Small intestine (tissue), 7 donors: ENCODE measurements around the gene FAM227A. TPM values are rescaled to one million over a fixed set of nuclear protein-coding genes. Genes with fewer than 3 reads are reported as not detected.

Experiments
- DNase-seq, 2 donors: peaks; one replicate each; pipeline versions ENCODE4 v3.0.0 to v3.0.0-alpha.2; 2013
- FAIRE-seq: peaks from 2 replicates; lab custom pipeline; 2012; peaks lifted over from hg19 to GRCh38; lab: Jason Lieb, UNC
- H3K27ac ChIP-seq, 3 donors: one replicate each; pipeline ENCODE4 v1.5.1; 2013; ENCODE audit warnings: low read length in 2 of 3, mild to moderate bottlenecking in 2 of 3, control low read depth in 1 of 3, inconsistent platforms in 1 of 3, low read depth in 1 of 3, moderate library complexity in 1 of 3
- H3K27me3 ChIP-seq, 3 donors: one replicate each; pipeline ENCODE4 v1.6.1; 2013; ENCODE audit warnings: low read length in 3 of 3, inconsistent platforms in 1 of 3; ENCODE audit not compliant: control insufficient read depth in 3 of 3, insufficient read depth in 3 of 3
- H3K36me3 ChIP-seq, 3 donors: one replicate each; pipeline ENCODE4 v1.6.1; 2013; ENCODE audit warnings: low read length in 3 of 3, inconsistent platforms in 1 of 3, low read depth in 1 of 3, mild to moderate bottlenecking in 1 of 3, moderate library complexity in 1 of 3; ENCODE audit not compliant: control insufficient read depth in 3 of 3, insufficient read depth in 2 of 3
- H3K4me1 ChIP-seq, 3 donors: one replicate each; pipeline ENCODE4 v1.6.1; 2013; ENCODE audit warnings: low read length in 2 of 3, inconsistent platforms in 1 of 3, low read depth in 1 of 3, mild to moderate bottlenecking in 1 of 3, moderate library complexity in 1 of 3; ENCODE audit not compliant: control insufficient read depth in 3 of 3, insufficient read depth in 2 of 3
- H3K4me3 ChIP-seq, 3 donors: one replicate each; pipeline ENCODE4 v1.5.1; 2013; ENCODE audit warnings: low read length in 3 of 3, control low read depth in 1 of 3, inconsistent platforms in 1 of 3, low read depth in 1 of 3, mild to moderate bottlenecking in 1 of 3, moderate library complexity in 1 of 3
- H3K9me3 ChIP-seq, 2 donors: one replicate each; pipeline ENCODE4 v1.6.1; 2013; ENCODE audit warnings: low read depth in 1 of 2, low read length in 1 of 2; ENCODE audit not compliant: control insufficient read depth in 2 of 2, insufficient read depth in 1 of 2
- WGBS, 3 donors: extraction: QIAGEN DNeasy Blood & Tissue Kit; methylation state at CpG; one replicate each; pipeline ENCODE4 v1.1.7; 2013; 5-methylcytosine and 5-hydroxymethylcytosine counted together
- polyA plus RNA-seq, 4 donors: library from polyadenylated mRNA; stranded (reverse) in 3 of 4; unstranded in 1 of 4; fragments of 200-250 nt in 3 of 4; fragments of 120-200 nt in 1 of 4; gene quantifications; one replicate each; pipeline versions ENCODE4 v1.2.1 to v1.2.3, GENCODE V29; 2013
- donor health status: healthy with polysubstance abuse.
- donor health status: control.
- donor health status: control.
- donor health status: Bipolar disorder and iron deficiency.
- donor health status: healthy.

The FAM227A gene
- polyA plus RNA-seq, 4 donors = 0.36 to 0.71 TPM; not detected in 2

GRCh38 chr22:38567531-38568285, 88.5 kb downstream of the FAM227A start:
- WGBS, 3 donors = 69 to 79% (median 79%) methylated on average over 7 of the region's 7 CpGs
- no peaks in the 10 kb centered on the region for H3K36me3 ChIP-seq
- no peak for FAIRE-seq

GRCh38 chr22:38566726-38567504, 89.3 kb downstream of the FAM227A start:
- WGBS, 3 donors = 52 to 63% (median 58%) methylated on average over 3 of the region's 3 CpGs

More at GRCh38 chr22:38567531-38568285, 88.5 kb downstream of the FAM227A start:
- Histone ChIP-seq H3K4me3 (no peak overlapping the region), H3K27me3 (no peaks in the 10 kb centered on the region), H3K9me3 (no peaks in the 10 kb centered on the region), H3K4me1 (peaks cover 0 to 14% (median 0%) of the 10 kb centered on the region in 3 donors), H3K27ac (no peak overlapping the region)
- DNase-seq = no peak

GRCh38 chr22:38565441-38565840, 90.8 kb downstream of the FAM227A start:
- Histone ChIP-seq H3K9me3 (no peaks in the 10 kb centered on the region), H3K4me1 (peaks cover 0 to 6% (median 0%) of the 10 kb centered on the region in 3 donors), H3K27me3 (no peaks in the 10 kb centered on the region), H3K4me3 (no peak overlapping the region), H3K27ac (no peak overlapping the region), H3K36me3 (no peaks in the 10 kb centered on the region)
- WGBS, 3 donors = 95 to 100% (median 98%) methylated on average over 1 of the region's 1 CpG
- no peak for DNase-seq
- no peak for FAIRE-seq

More at GRCh38 chr22:38566726-38567504, 89.3 kb downstream of the FAM227A start:
- FAIRE-seq (no peak), DNase-seq (no peak)
- Histone ChIP-seq H3K4me3 (no peak overlapping the region), H3K27me3 (no peaks in the 10 kb centered on the region), H3K36me3 (no peaks in the 10 kb centered on the region), H3K4me1 (peaks cover 0 to 14% (median 0%) of the 10 kb centered on the region in 3 donors), H3K9me3 (no peaks in the 10 kb centered on the region), H3K27ac (no peak overlapping the region)

GRCh38 chr22:38564669-38565068, 91.5 kb downstream of the FAM227A start:
- Histone ChIP-seq H3K4me3 (no peak overlapping the region), H3K27ac (no peak overlapping the region), H3K36me3 (no peaks in the 10 kb centered on the region), H3K27me3 (no peaks in the 10 kb centered on the region), H3K9me3 (no peaks in the 10 kb centered on the region), H3K4me1 (peaks cover 0 to 2% (median 0%) of the 10 kb centered on the region in 3 donors)
- DNase-seq (no peak), FAIRE-seq (no peak)
- WGBS, 3 donors = 86 to 93% (median 91%) methylated on average over 2 of the region's 2 CpGs

GRCh38 chr22:38554281-38554680, 101.9 kb downstream of the FAM227A start:
- 91 to 94% (median 93%) methylated on average over 3 of the region's 3 CpGs for WGBS, 3 donors
- FAIRE-seq (no peak), DNase-seq (no peak)
- Histone ChIP-seq H3K9me3 (no peaks in the 10 kb centered on the region), H3K27me3 (no peaks in the 10 kb centered on the region), H3K4me3 (no peak overlapping the region), H3K36me3 (no peaks in the 10 kb centered on the region), H3K4me1 (no peaks in the 10 kb centered on the region), H3K27ac (no peak overlapping the region)

- Histone ChIP-seq H3K27ac (no peak overlapping the region), H3K9me3 (peaks cover 0 to 3% of the 10 kb centered on the region in 2 donors), H3K27me3 (no peaks in the 10 kb centered on the region), H3K4me3 (no peak overlapping the region), H3K4me1 (no peaks in the 10 kb centered on the region), H3K36me3 (no peaks in the 10 kb centered on the region)
- no peak for DNase-seq
- 56 to 75% (median 64%) methylated on average over 7 of the region's 7 CpGs for WGBS, 3 donors
- FAIRE-seq = no peak
Observed at GRCh38 chr22:38549101-38549894, 106.9 kb downstream of the FAM227A start.

DNA sequence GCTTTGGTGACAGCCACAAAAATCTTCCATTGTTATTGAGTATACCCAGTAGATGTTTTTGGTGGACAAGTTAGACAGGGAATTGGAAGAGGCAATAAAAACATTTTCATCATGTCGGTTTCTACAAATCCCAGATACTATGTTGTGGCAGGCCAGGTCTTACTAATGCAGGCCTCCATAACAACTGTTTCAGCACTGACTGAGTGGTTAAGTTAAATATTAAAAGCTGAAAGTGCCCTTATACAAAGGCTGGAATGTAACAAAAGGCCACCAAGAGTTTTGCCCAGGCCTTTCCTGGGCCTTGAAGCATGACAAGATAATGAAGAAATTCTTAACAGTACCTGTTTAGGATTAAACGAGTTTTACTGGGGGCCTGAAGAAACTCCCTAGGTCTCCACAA, 115.5 kb downstream of the FAM227A start:
- no peaks in the 10 kb centered on the region for H3K27me3 ChIP-seq
- peaks cover 1 to 12% of the 10 kb centered on the region in 2 donors for H3K9me3 ChIP-seq
- 24 to 65% (median 41%) methylated on average over 2 of the region's 2 CpGs for WGBS, 3 donors
- no peak overlapping the region for H3K27ac ChIP-seq
- no peaks in the 10 kb centered on the region for H3K36me3 ChIP-seq
- FAIRE-seq (no peak), DNase-seq (peak in 1 of 2 donors; percentile 14)
- H3K4me1 ChIP-seq = peaks cover 0 to 6% (median 0%) of the 10 kb centered on the region in 3 donors
- no peak overlapping the region for H3K4me3 ChIP-seq
